GM23338 (cell line): Measurements from ENCODE around the gene ZNF284. TPM values are rescaled to one million over a fixed set of nuclear protein-coding genes. Genes with fewer than 3 reads are reported as not detected.

ENCODE experiments used
- ATAC-seq: fragments of 200-7000 bp; cut with Tn5 transposase; 3 replicates; pipeline ENCODE4 v1.9.1; 2020
- DNase-seq: peaks from one replicate; pipeline ENCODE4 v3.0.0-alpha.2; 2015; ENCODE audit warnings: low spot score
- H2AFZ ChIP-seq: fragments of 200-600 bp; sonication (generic); 2 replicates; pipeline ENCODE4 v1.8.0; 2016; ENCODE audit warnings: antibody characterized with exemption, mild to moderate bottlenecking, moderate library complexity
- H3F3A ChIP-seq: fragments of 200-600 bp; sonication (generic); replicated peaks from 2 replicates; pipeline ENCODE4 v1.8.0; 2017; ENCODE audit warnings: antibody characterized with exemption, mixed run types, low read depth
- H3K27ac ChIP-seq: fragments of 200-600 bp; sonication (generic); 2 replicates; pipeline ENCODE4 v1.6.1; 2016; ENCODE audit warnings: low read depth
- H3K27me3 ChIP-seq: fragments of 200-600 bp; sonication (generic); 2 replicates; pipeline ENCODE4 v1.8.0; 2016; ENCODE audit warnings: mild to moderate bottlenecking, mixed run types, moderate library complexity; ENCODE audit not compliant: insufficient read depth
- H3K36me3 ChIP-seq: fragments of 200-600 bp; sonication (generic); 2 replicates; pipeline ENCODE4 v1.8.0; 2016; ENCODE audit warnings: mild to moderate bottlenecking; ENCODE audit not compliant: insufficient read depth
- H3K4me1 ChIP-seq: fragments of 200-600 bp; sonication (generic); 2 replicates; pipeline ENCODE4 v1.8.0; 2016; ENCODE audit warnings: mild to moderate bottlenecking, moderate library complexity; ENCODE audit not compliant: insufficient read depth
- H3K4me2 ChIP-seq: fragments of 200-600 bp; sonication (generic); 2 replicates; pipeline ENCODE4 v1.7.1; 2017; ENCODE audit warnings: mixed run types
- H3K4me3 ChIP-seq: fragments of 200-600 bp; sonication (generic); 2 replicates; pipeline ENCODE4 v1.6.1; 2016; ENCODE audit warnings: mixed run types
- H3K79me2 ChIP-seq: fragments of 200-600 bp; sonication (generic); replicated peaks from 2 replicates; pipeline ENCODE4 v1.8.0; 2017; ENCODE audit warnings: mild to moderate bottlenecking; ENCODE audit not compliant: insufficient read depth
- H3K9me2 ChIP-seq: fragments of 200-600 bp; sonication (generic); 2 replicates; pipeline ENCODE4 v1.8.0; 2017; ENCODE audit not compliant: insufficient read depth
- H4K20me1 ChIP-seq: fragments of 200-600 bp; sonication (generic); replicated peaks from 2 replicates; pipeline ENCODE4 v1.8.0; 2017; ENCODE audit warnings: mild to moderate bottlenecking; ENCODE audit not compliant: insufficient read depth
- H3K27ac Mint-ChIP-seq: 2 replicates; pipeline ENCODE4 v1.8.0; 2020; ENCODE audit warnings: inconsistent platforms, mild to moderate bottlenecking, moderate library complexity, mixed read lengths
- H3K27me3 Mint-ChIP-seq: 3 replicates; pipeline ENCODE4 v1.8.0; 2022; ENCODE audit warnings: low read depth, mild to moderate bottlenecking, moderate library complexity, mixed read lengths, inconsistent platforms; ENCODE audit not compliant: insufficient read depth, poor library complexity
- H3K36me3 Mint-ChIP-seq: 3 replicates; pipeline ENCODE4 v1.8.0; 2021; ENCODE audit warnings: low read depth, mild to moderate bottlenecking, inconsistent platforms, moderate library complexity, mixed read lengths
- H3K4me1 Mint-ChIP-seq: 3 replicates; pipeline ENCODE4 v1.8.0; 2020; ENCODE audit warnings: mild to moderate bottlenecking, inconsistent platforms, mixed read lengths
- H3K4me3 Mint-ChIP-seq: 3 replicates; pipeline ENCODE4 v1.8.0; 2021; ENCODE audit warnings: moderate library complexity, mild to moderate bottlenecking, inconsistent platforms, mixed read lengths
- H3K9me3 Mint-ChIP-seq: 3 replicates; pipeline ENCODE4 v1.8.0; 2020; ENCODE audit warnings: moderate library complexity, mild to moderate bottlenecking, inconsistent platforms, mixed read lengths
- CREB1 ChIP-seq: fragments of 250-450 bp; sonication (Bioruptor Pico); IDR thresholded peaks from 2 replicates; pipeline ENCODE4 v1.5.0; 2020; ENCODE audit warnings: low read depth, mild to moderate bottlenecking, moderate library complexity
- EZH2phosphoT487 ChIP-seq: fragments of 200-600 bp; sonication (generic); IDR thresholded peaks from one replicate; pipeline ENCODE4 v1.8.1; 2018; ENCODE audit warnings: antibody characterized with exemption; ENCODE audit not compliant: unreplicated experiment
- POLR2AphosphoS5 ChIP-seq: IDR thresholded peaks from 2 replicates; pipeline ENCODE4 v1.6.1; 2016; ENCODE audit warnings: antibody characterized with exemption, low read depth
- ZNF114 ChIP-seq: fragments of 250-450 bp; sonication (Bioruptor Pico); IDR thresholded peaks from 2 replicates; pipeline ENCODE4 v1.5.0; 2020; ENCODE audit warnings: mild to moderate bottlenecking, moderate library complexity
- ZNF331 ChIP-seq: fragments of 250-450 bp; sonication (Bioruptor Pico); IDR thresholded peaks from 2 replicates; pipeline ENCODE4 v1.5.0; 2020; ENCODE audit warnings: low read depth, mild to moderate bottlenecking, moderate library complexity
- polyA plus RNA-seq: library from polyadenylated mRNA; unstranded; fragments of >200 nt; fragmentation: Nextera tagmentation; extraction: Ambion mirVana; gene quantifications from 2 replicates; pipeline ENCODE4 v1.2.1, GENCODE V29; 2016
- total RNA-seq: library from RNA; depleted of rRNA; stranded (reverse); fragments of >200 nt; shearing (Covaris generic); gene quantifications from 2 replicates; pipeline ENCODE4 v1.2.3, GENCODE V29; 2014
- TF ChIP-seq, protein P1 (sequence below): IDR thresholded peaks from 2 replicates; pipeline ENCODE4 v1.6.1; 2016; ENCODE audit warnings: antibody characterized with exemption
- TF ChIP-seq, protein P2 (sequence below): IDR thresholded peaks from one replicate; pipeline ENCODE4 v1.6.1; 2018; ENCODE audit warnings: antibody characterized with exemption; ENCODE audit not compliant: unreplicated experiment
- TF ChIP-seq, protein P3 (sequence below): fragments of 250-450 bp; sonication (Bioruptor Pico); IDR thresholded peaks from 2 replicates; pipeline ENCODE4 v1.5.0; 2020; ENCODE audit warnings: mild to moderate bottlenecking, moderate library complexity

ZNF284 gene
- total and polyA plus RNA-seq, 2 experiments from 2014 or later, result 1.4 to 3.1 TPM

DNA sequence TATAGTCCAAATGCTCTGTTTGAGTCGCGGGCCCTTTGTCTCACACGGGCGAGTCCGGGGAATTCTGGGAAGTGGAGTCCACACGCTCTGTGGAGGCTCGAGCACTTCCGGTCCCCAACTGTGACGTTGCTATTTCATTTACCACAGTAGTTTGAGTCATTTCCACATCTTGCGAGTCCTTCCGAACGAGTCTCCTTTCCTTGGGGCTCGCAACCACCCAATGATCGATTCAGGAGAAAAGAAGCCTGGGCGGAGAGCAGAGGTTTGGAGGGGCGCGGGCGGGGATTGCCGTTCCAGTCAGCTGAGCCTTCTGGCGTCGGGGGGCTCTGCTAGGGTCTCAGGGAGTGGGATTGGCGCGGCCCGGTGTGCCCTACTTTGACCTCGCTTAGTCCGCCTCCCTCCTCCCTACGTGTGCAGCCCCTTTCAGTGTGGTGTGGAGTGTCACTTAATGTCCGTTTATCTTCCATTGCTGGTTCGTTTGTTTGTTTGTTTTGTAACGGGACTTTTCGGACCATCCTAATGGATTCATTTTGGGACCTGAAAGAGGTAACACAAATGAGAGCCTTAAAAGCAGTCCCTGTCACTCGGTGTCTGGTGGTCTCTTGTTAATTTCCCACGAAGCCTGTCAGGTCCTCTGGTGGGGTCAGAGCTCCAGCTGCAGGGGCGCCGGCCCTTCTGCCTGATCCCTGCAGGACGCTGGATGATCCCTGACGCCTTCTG lies 46.6 kb upstream of the ZNF284 start, which contains the start of gene ZNF222:
Gene ZNF222 (plus strand): TSS at position 163 of the 720 bp plus-strand sequence. CDS start 58 bp downstream, at position 221.
- TF ChIP-seq CREB1 (CRISPR knock-in tag) (peak; percentile 85), POLR2AphosphoS5 (peak; percentile 73; the same call in 1 of the 2 replicates), ZNF331 (CRISPR knock-in tag) (no peak)
- TF ChIP-seq, protein P1, sequence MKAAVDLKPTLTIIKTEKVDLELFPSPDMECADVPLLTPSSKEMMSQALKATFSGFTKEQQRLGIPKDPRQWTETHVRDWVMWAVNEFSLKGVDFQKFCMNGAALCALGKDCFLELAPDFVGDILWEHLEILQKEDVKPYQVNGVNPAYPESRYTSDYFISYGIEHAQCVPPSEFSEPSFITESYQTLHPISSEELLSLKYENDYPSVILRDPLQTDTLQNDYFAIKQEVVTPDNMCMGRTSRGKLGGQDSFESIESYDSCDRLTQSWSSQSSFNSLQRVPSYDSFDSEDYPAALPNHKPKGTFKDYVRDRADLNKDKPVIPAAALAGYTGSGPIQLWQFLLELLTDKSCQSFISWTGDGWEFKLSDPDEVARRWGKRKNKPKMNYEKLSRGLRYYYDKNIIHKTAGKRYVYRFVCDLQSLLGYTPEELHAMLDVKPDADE, result peak; percentile 89
- TF ChIP-seq, protein P2, sequence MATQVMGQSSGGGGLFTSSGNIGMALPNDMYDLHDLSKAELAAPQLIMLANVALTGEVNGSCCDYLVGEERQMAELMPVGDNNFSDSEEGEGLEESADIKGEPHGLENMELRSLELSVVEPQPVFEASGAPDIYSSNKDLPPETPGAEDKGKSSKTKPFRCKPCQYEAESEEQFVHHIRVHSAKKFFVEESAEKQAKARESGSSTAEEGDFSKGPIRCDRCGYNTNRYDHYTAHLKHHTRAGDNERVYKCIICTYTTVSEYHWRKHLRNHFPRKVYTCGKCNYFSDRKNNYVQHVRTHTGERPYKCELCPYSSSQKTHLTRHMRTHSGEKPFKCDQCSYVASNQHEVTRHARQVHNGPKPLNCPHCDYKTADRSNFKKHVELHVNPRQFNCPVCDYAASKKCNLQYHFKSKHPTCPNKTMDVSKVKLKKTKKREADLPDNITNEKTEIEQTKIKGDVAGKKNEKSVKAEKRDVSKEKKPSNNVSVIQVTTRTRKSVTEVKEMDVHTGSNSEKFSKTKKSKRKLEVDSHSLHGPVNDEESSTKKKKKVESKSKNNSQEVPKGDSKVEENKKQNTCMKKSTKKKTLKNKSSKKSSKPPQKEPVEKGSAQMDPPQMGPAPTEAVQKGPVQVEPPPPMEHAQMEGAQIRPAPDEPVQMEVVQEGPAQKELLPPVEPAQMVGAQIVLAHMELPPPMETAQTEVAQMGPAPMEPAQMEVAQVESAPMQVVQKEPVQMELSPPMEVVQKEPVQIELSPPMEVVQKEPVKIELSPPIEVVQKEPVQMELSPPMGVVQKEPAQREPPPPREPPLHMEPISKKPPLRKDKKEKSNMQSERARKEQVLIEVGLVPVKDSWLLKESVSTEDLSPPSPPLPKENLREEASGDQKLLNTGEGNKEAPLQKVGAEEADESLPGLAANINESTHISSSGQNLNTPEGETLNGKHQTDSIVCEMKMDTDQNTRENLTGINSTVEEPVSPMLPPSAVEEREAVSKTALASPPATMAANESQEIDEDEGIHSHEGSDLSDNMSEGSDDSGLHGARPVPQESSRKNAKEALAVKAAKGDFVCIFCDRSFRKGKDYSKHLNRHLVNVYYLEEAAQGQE, result no peak
- no peaks in the 10 kb centered on the region for H3K9me2 ChIP-seq
- peaks cover 6% of the 10 kb centered on the region; the same call in 1 of the 2 replicates for H3K79me2 ChIP-seq
- Mint-ChIP-seq H3K4me3 (peak within 1 kb of the TSS; percentile 99), H3K36me3 (peaks cover 37% of the 10 kb centered on the region), H3K27me3 (peaks cover 6% of the 10 kb centered on the region), H3K4me1 (peaks cover 7% of the 10 kb centered on the region; the same call in 2 of the 3 replicates), H3K9me3 (peaks cover 12% of the 10 kb centered on the region), H3K27ac (peak within 1 kb of the TSS; percentile 98)
- DNase-seq, result peak; percentile 91
- H3K27ac ChIP-seq, result no peak within 1 kb of the TSS
- no peaks in the 10 kb centered on the region for H4K20me1 ChIP-seq
- peak within 1 kb of the TSS; percentile 96 for H2AFZ ChIP-seq
- peak; percentile 100 for ATAC-seq
- H3K27me3 ChIP-seq, result no peaks in the 10 kb centered on the region
- no peaks in the 10 kb centered on the region for H3F3A ChIP-seq
- peak within 1 kb of the TSS; percentile 67 for H3K4me3 ChIP-seq
- H3K4me2 ChIP-seq, result peak within 1 kb of the TSS; percentile 77
- no peaks in the 10 kb centered on the region for H3K4me1 ChIP-seq
- H3K36me3 ChIP-seq, result peaks cover 21% of the 10 kb centered on the region

DNA sequence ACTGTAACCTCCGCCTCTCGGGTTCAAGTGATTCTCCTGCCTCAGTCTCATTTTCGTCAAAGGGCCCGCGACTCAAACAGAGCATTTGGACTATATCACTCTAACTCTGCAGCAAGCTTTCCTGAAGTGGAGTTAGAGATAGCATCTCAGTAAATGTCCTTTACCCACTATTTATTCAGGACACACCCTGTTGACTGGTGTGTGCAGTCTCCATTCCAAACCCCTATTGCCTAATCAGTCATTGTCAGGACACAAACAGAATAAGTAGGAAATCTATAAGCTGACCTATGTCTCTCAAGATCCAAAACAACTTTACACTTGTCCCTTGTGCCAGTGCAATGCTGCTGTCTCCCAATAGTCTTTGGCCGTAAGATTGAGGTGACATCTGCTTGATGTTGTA lies 45.3 kb upstream of the ZNF284 start:
- H3K4me1 Mint-ChIP-seq, result peaks cover 7% of the 10 kb centered on the region; the same call in 2 of the 3 replicates
- DNase-seq (no peak), ATAC-seq (no peak)
- peaks cover 6% of the 10 kb centered on the region; the same call in 1 of the 2 replicates for H3K79me2 ChIP-seq
- H3K9me2 ChIP-seq, result no peaks in the 10 kb centered on the region
- peaks cover 6% of the 10 kb centered on the region for H3K27me3 Mint-ChIP-seq
- H3F3A ChIP-seq, result no peaks in the 10 kb centered on the region
- H3K27ac Mint-ChIP-seq, result no peak overlapping the region
- H4K20me1 ChIP-seq, result no peaks in the 10 kb centered on the region
- H3K4me1 ChIP-seq, result no peaks in the 10 kb centered on the region
- no peaks in the 10 kb centered on the region for H3K27me3 ChIP-seq
- H3K4me2 ChIP-seq, result no peak overlapping the region
- H3K36me3 ChIP-seq, result peaks cover 32% of the 10 kb centered on the region
- peaks cover 50% of the 10 kb centered on the region for H3K36me3 Mint-ChIP-seq
- peaks cover 23% of the 10 kb centered on the region for H3K9me3 Mint-ChIP-seq
- H3K27ac ChIP-seq, result no peak overlapping the region
- no peak overlapping the region for H3K4me3 ChIP-seq
- peak overlapping the region; percentile 99; the same call in 2 of the 3 replicates for H3K4me3 Mint-ChIP-seq
- H2AFZ ChIP-seq, result no peak overlapping the region
- no peak for TF ChIP-seq CREB1 (CRISPR knock-in tag)
- TF ChIP-seq EZH2phosphoT487, result no peak
- TF ChIP-seq, protein P3, sequence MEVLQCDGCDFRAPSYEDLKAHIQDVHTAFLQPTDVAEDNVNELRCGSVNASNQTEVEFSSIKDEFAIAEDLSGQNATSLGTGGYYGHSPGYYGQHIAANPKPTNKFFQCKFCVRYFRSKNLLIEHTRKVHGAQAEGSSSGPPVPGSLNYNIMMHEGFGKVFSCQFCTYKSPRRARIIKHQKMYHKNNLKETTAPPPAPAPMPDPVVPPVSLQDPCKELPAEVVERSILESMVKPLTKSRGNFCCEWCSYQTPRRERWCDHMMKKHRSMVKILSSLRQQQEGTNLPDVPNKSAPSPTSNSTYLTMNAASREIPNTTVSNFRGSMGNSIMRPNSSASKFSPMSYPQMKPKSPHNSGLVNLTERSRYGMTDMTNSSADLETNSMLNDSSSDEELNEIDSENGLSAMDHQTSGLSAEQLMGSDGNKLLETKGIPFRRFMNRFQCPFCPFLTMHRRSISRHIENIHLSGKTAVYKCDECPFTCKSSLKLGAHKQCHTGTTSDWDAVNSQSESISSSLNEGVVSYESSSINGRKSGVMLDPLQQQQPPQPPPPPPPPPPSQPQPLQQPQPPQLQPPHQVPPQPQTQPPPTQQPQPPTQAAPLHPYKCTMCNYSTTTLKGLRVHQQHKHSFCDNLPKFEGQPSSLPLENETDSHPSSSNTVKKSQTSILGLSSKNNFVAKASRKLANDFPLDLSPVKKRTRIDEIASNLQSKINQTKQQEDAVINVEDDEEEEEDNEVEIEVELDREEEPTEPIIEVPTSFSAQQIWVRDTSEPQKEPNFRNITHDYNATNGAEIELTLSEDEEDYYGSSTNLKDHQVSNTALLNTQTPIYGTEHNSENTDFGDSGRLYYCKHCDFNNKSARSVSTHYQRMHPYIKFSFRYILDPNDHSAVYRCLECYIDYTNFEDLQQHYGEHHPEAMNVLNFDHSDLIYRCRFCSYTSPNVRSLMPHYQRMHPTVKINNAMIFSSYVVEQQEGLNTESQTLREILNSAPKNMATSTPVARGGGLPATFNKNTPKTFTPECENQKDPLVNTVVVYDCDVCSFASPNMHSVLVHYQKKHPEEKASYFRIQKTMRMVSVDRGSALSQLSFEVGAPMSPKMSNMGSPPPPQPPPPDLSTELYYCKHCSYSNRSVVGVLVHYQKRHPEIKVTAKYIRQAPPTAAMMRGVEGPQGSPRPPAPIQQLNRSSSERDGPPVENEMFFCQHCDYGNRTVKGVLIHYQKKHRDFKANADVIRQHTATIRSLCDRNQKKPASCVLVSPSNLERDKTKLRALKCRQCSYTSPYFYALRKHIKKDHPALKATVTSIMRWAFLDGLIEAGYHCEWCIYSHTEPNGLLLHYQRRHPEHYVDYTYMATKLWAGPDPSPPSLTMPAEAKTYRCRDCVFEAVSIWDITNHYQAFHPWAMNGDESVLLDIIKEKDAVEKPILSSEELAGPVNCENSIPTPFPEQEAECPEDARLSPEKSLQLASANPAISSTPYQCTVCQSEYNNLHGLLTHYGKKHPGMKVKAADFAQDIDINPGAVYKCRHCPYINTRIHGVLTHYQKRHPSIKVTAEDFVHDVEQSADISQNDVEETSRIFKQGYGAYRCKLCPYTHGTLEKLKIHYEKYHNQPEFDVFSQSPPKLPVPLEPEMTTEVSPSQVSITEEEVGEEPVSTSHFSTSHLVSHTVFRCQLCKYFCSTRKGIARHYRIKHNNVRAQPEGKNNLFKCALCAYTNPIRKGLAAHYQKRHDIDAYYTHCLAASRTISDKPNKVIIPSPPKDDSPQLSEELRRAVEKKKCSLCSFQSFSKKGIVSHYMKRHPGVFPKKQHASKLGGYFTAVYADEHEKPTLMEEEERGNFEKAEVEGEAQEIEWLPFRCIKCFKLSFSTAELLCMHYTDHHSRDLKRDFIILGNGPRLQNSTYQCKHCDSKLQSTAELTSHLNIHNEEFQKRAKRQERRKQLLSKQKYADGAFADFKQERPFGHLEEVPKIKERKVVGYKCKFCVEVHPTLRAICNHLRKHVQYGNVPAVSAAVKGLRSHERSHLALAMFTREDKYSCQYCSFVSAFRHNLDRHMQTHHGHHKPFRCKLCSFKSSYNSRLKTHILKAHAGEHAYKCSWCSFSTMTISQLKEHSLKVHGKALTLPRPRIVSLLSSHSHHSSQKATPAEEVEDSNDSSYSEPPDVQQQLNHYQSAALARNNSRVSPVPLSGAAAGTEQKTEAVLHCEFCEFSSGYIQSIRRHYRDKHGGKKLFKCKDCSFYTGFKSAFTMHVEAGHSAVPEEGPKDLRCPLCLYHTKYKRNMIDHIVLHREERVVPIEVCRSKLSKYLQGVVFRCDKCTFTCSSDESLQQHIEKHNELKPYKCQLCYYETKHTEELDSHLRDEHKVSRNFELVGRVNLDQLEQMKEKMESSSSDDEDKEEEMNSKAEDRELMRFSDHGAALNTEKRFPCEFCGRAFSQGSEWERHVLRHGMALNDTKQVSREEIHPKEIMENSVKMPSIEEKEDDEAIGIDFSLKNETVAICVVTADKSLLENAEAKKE, result no peak
- TF ChIP-seq, protein P1, result no peak
- no peak for TF ChIP-seq ZNF114 (CRISPR knock-in tag)
